IMR-90 (cell line): ENCODE data around the gene SRMS. TPM values are rescaled to one million over a fixed set of nuclear protein-coding genes. Genes with fewer than 3 reads are reported as not detected.

Experiments
- ATAC-seq: fragments of 200-7000 bp; cut with Tn5 transposase; 2 replicates; pipeline ENCODE4 v1.9.1; 2020; ENCODE audit warnings: low read depth, mild to moderate bottlenecking, moderate library complexity
- BruUV-seq: library from RNA; stranded (reverse); fragments of 400-500 nt; replicated peaks from 2 replicates; lab custom pipeline; 2021; lab: Mats Ljungman, UMichigan
- CTCF ChIA-PET: fragments of 300-600 bp; formaldehyde crosslinking; extraction: SDS; loops from one replicate; lab custom pipeline; 2021; ENCODE audit warnings: antibody characterized with exemption; lab: Yijun Ruan, JAX
- POLR2A ChIA-PET: fragments of 300-600 bp; sonication (Branson Sonifier 250); formaldehyde crosslinking; loops from one replicate; lab custom pipeline; 2022; ENCODE audit warnings: antibody characterized with exemption; ENCODE audit not compliant: unreplicated experiment; lab: Charles Lee
- DNase-seq: peaks from one replicate; pipeline ENCODE4 v3.0.0; 2013
- H2AFZ ChIP-seq: replicated peaks from 2 replicates; pipeline ENCODE3; 2013; ENCODE audit warnings: low read length, mild to moderate bottlenecking; ENCODE audit not compliant: poor library complexity
- H2AK5ac ChIP-seq: 2 replicates; pipeline ENCODE4 v1.6.1; 2013; ENCODE audit warnings: low read depth, low read length, inconsistent platforms
- H2AK9ac ChIP-seq: replicated peaks from 2 replicates; pipeline ENCODE3; 2013; ENCODE audit warnings: mild to moderate bottlenecking, low read depth, low read length, moderate library complexity; ENCODE audit not compliant: poor library complexity
- H2BK120ac ChIP-seq: 2 replicates; pipeline ENCODE4 v1.6.1; 2013; ENCODE audit warnings: low read depth, low read length, inconsistent platforms
- H2BK15ac ChIP-seq: 3 replicates; pipeline ENCODE4 v1.6.1; 2013; ENCODE audit warnings: low read depth, low read length, inconsistent platforms
- H2BK20ac ChIP-seq: 2 replicates; pipeline ENCODE4 v1.6.1; 2013; ENCODE audit warnings: low read depth, mild to moderate bottlenecking, inconsistent platforms, low read length, moderate library complexity
- H2BK5ac ChIP-seq: 2 replicates; pipeline ENCODE4 v1.6.1; 2013; ENCODE audit warnings: mild to moderate bottlenecking, low read depth, low read length, inconsistent platforms; ENCODE audit not compliant: poor library complexity, severe bottlenecking
- H3K14ac ChIP-seq: replicated peaks from 2 replicates; pipeline ENCODE4 v1.6.1; 2013; ENCODE audit warnings: low read depth, low read length, inconsistent platforms
- H3K18ac ChIP-seq: 2 replicates; pipeline ENCODE4 v1.6.1; 2013; ENCODE audit warnings: low read depth, low read length, control low read depth
- H3K23ac ChIP-seq: 2 replicates; pipeline ENCODE4 v1.6.1; 2013; ENCODE audit warnings: low read depth, low read length, inconsistent platforms
- H3K27ac ChIP-seq: 2 replicates; pipeline ENCODE4 v1.5.1; 2013; ENCODE audit warnings: mild to moderate bottlenecking, control low read depth, low read length; ENCODE audit not compliant: insufficient read depth
- H3K27me3 ChIP-seq: 2 replicates; pipeline ENCODE4 v1.6.1; 2013; ENCODE audit warnings: low read length; ENCODE audit not compliant: control insufficient read depth, insufficient read depth
- H3K36me3 ChIP-seq: 2 replicates; pipeline ENCODE4 v1.6.1; 2013; ENCODE audit warnings: low read length, mixed read lengths; ENCODE audit not compliant: control insufficient read depth, insufficient read depth
- H3K4ac ChIP-seq: 2 replicates; pipeline ENCODE4 v1.6.1; 2013; ENCODE audit warnings: low read depth, low read length, inconsistent platforms
- H3K4me1 ChIP-seq: 2 replicates; pipeline ENCODE4 v1.6.1; 2013; ENCODE audit warnings: low read length, mixed read lengths; ENCODE audit not compliant: control insufficient read depth, insufficient read depth
- H3K4me2 ChIP-seq: 2 replicates; pipeline ENCODE4 v1.6.1; 2013; ENCODE audit warnings: low read depth, mild to moderate bottlenecking, control low read depth, low read length, moderate library complexity
- H3K4me3 ChIP-seq: 2 replicates; pipeline ENCODE4 v1.5.1; 2013; ENCODE audit warnings: low read depth, mild to moderate bottlenecking, control low read depth, low read length, moderate library complexity; ENCODE audit not compliant: insufficient read depth
- H3K56ac ChIP-seq: 2 replicates; pipeline ENCODE4 v1.6.1; 2013; ENCODE audit warnings: low read length, inconsistent platforms; ENCODE audit not compliant: insufficient read depth; ENCODE audit errors: extremely low read depth
- H3K79me1 ChIP-seq, 2 experiments: 2 replicates each; pipeline ENCODE4 v1.6.1; 2013; ENCODE audit warnings: low read length in 2 of 2, inconsistent platforms in 1 of 2, low read depth in 1 of 2
- H3K9ac ChIP-seq: 2 replicates; pipeline ENCODE4 v1.6.1; 2013; ENCODE audit warnings: low read depth, low read length, control low read depth
- H3K9me1 ChIP-seq: 2 replicates; pipeline ENCODE4 v1.6.1; 2013; ENCODE audit warnings: low read length, inconsistent platforms; ENCODE audit not compliant: insufficient read depth
- H3K9me3 ChIP-seq: 2 replicates; pipeline ENCODE4 v1.6.1; 2013; ENCODE audit warnings: low read length; ENCODE audit not compliant: control insufficient read depth, insufficient read depth
- H4K20me1 ChIP-seq: 2 replicates; pipeline ENCODE4 v1.6.1; 2013; ENCODE audit warnings: low read length, inconsistent platforms; ENCODE audit not compliant: insufficient read depth
- H4K5ac ChIP-seq: 2 replicates; pipeline ENCODE4 v1.6.1; 2013; ENCODE audit warnings: mild to moderate bottlenecking, low read depth, low read length, control low read depth
- H4K8ac ChIP-seq, 2 experiments: 2 replicates each; pipeline ENCODE4 v1.6.1; 2013; ENCODE audit warnings: low read depth in 2 of 2, low read length in 2 of 2, control low read depth in 1 of 2, inconsistent platforms in 1 of 2
- H4K91ac ChIP-seq: 2 replicates; pipeline ENCODE4 v1.6.1; 2013; ENCODE audit warnings: low read depth, low read length, inconsistent platforms; ENCODE audit not compliant: insufficient read depth
- CEBPB ChIP-seq: IDR thresholded peaks from 2 replicates; pipeline ENCODE4 v1.6.1; 2012; ENCODE audit warnings: low read depth, low read length, improper control_type of control experiment
- CHD1 ChIP-seq: IDR thresholded peaks from 2 replicates; pipeline ENCODE4 v1.6.1; 2012; ENCODE audit warnings: low read depth, low read length, improper control_type of control experiment
- FOS ChIP-seq: fragments of 150-350 bp; IDR thresholded peaks from 2 replicates; pipeline ENCODE4 v1.6.1; 2016; ENCODE audit warnings: low read depth, low read length
- MAZ ChIP-seq: IDR thresholded peaks from 2 replicates; pipeline ENCODE4 v1.6.1; 2012; ENCODE audit warnings: low read depth, mild to moderate bottlenecking, low read length, improper control_type of control experiment, moderate library complexity, borderline replicate concordance
- POLR2A ChIP-seq: IDR thresholded peaks from 2 replicates; pipeline ENCODE4 v1.6.1; 2012; ENCODE audit warnings: mild to moderate bottlenecking, low read depth, low read length
- RFX5 ChIP-seq: IDR thresholded peaks from 2 replicates; pipeline ENCODE4 v1.8.0; 2012; ENCODE audit warnings: low read depth, mild to moderate bottlenecking, low read length, moderate library complexity
- SMC3 ChIP-seq: fragments of 150-350 bp; IDR thresholded peaks from 2 replicates; pipeline ENCODE4 v1.6.1; 2016; ENCODE audit warnings: low read depth, mild to moderate bottlenecking, antibody characterized with exemption, low read length, moderate library complexity
- WGBS, 2 experiments: methylation state at CpG; one replicate each; pipeline versions ENCODE4 v1.1.5 to v1.1.7; 2013; ENCODE audit warnings: missing lambda C conversion rate in 2 of 2; ENCODE audit not compliant: insufficient read length in 1 of 2; ENCODE audit errors: extremely low coverage in 2 of 2; 5-methylcytosine and 5-hydroxymethylcytosine counted together
- dilution Hi-C: fragments of 300-500 bp; cut with HindIII; formaldehyde crosslinking; loops from one replicate; pipeline ENCODE4 v1.14.3; 2018; ENCODE audit warnings: low sequenced_read_pairs; ENCODE audit not compliant: unreplicated experiment
- in situ Hi-C: fragments of 300-500 bp; cut with MboI; formaldehyde crosslinking; loops from 3 replicates; pipeline ENCODE4 v1.14.3; 2019; ENCODE audit warnings: low sequenced_read_pairs, inconsistent platforms, mixed read lengths
- intact Hi-C: fragments of 100-400 bp; cut with micrococcal nuclease; formaldehyde crosslinking; loops from 2 replicates; pipeline ENCODE4 v1.10.0; 2022
- polyA plus RNA-seq, 3 experiments: library from polyadenylated mRNA; depleted of rRNA; stranded (reverse); fragments of >200 nt; gene quantifications; 2 replicates each; pipeline ENCODE4 v1.2.3, GENCODE V29; 2012; ENCODE audit warnings: low replicate concordance in 1 of 3
- total RNA-seq: library from RNA; depleted of rRNA; stranded (reverse); fragments of >200 nt; gene quantifications from 2 replicates; pipeline ENCODE4 v1.2.3, GENCODE V29; 2012
- TF ChIP-seq, protein P1 (sequence below): fragments of 150-350 bp; IDR thresholded peaks from 2 replicates; pipeline ENCODE4 v1.6.1; 2016; ENCODE audit warnings: low read depth, mild to moderate bottlenecking, low read length, moderate library complexity, borderline replicate concordance
- TF ChIP-seq, protein P2 (sequence below): fragments of 150-350 bp; IDR thresholded peaks from 2 replicates; pipeline ENCODE4 v1.6.1; 2017; ENCODE audit warnings: mild to moderate bottlenecking, antibody characterized with exemption, low read length, low read depth
- TF ChIP-seq, protein P3 (sequence below): conservative IDR thresholded peaks from 2 replicates; pipeline ENCODE4 v1.5.1; 2012; ENCODE audit warnings: mild to moderate bottlenecking, low read depth, low read length, improper control_type of control experiment

Gene SRMS
- total and polyA plus RNA-seq, 2 of the 4 experiments (the other 2 are of a cell fraction), result not detected

DNA sequence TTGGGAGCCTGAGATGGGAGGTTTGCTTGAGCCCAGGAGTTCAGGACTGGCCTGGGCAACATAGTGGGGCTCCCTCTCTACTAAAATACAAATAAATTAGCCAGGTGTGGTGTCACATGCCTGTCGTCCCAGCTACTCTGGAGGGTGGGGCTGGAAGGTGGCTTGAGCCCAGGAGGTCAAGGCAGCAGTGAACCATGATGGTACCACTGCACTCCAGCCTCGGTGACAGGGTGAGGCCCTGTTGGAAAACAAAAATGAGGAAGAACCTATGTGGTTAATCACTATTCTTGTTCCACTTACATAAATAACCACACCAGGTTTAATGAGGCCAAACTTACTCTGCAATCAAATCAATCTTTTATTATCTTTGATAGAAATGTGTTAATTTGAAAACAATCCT, 21.6 kb downstream of the SRMS start:
- Histone ChIP-seq H3K9me1 (peaks cover 4% of the 10 kb centered on the region; the same call in 1 of the 2 replicates), H3K14ac (no peak overlapping the region), H3K23ac (no peak overlapping the region), H4K20me1 (peaks cover 29% of the 10 kb centered on the region), H3K4me1 (peaks cover 9% of the 10 kb centered on the region), H3K4ac (no peak overlapping the region), H3K56ac (no peak overlapping the region), H3K36me3 (peaks cover 22% of the 10 kb centered on the region), H2BK15ac (no peak overlapping the region), H4K5ac (no peak overlapping the region), H2BK20ac (no peak overlapping the region), H2BK5ac (no peak overlapping the region), H2AK5ac (no peak overlapping the region), H3K79me1 (peaks cover 15 to 29% of the 10 kb centered on the region in 2 experiments), H3K27ac (no peak overlapping the region), H3K4me2 (no peak overlapping the region), H3K18ac (no peak overlapping the region), H3K27me3 (no peaks in the 10 kb centered on the region), H3K4me3 (no peak overlapping the region), H2AK9ac (no peak overlapping the region), H4K8ac (no peak overlapping the region), H3K9me3 (no peaks in the 10 kb centered on the region), H2BK120ac (no peak overlapping the region), H3K9ac (no peak overlapping the region), H4K91ac (no peak overlapping the region), H2AFZ (no peak overlapping the region)
- dilution Hi-C loops (no loop called here), intact Hi-C loops (no loop called here), in situ Hi-C loops (no loop called here)
- DNase-seq (no peak), ATAC-seq (no peak)
- CTCF ChIA-PET, result no interaction called here
- POLR2A ChIA-PET, result no interaction called here
- no peak for TF ChIP-seq FOS
- TF ChIP-seq CHD1, result no peak
- no peak for TF ChIP-seq CEBPB
- TF ChIP-seq, protein P1, sequence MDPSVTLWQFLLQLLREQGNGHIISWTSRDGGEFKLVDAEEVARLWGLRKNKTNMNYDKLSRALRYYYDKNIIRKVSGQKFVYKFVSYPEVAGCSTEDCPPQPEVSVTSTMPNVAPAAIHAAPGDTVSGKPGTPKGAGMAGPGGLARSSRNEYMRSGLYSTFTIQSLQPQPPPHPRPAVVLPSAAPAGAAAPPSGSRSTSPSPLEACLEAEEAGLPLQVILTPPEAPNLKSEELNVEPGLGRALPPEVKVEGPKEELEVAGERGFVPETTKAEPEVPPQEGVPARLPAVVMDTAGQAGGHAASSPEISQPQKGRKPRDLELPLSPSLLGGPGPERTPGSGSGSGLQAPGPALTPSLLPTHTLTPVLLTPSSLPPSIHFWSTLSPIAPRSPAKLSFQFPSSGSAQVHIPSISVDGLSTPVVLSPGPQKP, result no peak
- TF ChIP-seq, protein P2, sequence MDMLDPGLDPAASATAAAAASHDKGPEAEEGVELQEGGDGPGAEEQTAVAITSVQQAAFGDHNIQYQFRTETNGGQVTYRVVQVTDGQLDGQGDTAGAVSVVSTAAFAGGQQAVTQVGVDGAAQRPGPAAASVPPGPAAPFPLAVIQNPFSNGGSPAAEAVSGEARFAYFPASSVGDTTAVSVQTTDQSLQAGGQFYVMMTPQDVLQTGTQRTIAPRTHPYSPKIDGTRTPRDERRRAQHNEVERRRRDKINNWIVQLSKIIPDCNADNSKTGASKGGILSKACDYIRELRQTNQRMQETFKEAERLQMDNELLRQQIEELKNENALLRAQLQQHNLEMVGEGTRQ, result no peak
- TF ChIP-seq, protein P3, sequence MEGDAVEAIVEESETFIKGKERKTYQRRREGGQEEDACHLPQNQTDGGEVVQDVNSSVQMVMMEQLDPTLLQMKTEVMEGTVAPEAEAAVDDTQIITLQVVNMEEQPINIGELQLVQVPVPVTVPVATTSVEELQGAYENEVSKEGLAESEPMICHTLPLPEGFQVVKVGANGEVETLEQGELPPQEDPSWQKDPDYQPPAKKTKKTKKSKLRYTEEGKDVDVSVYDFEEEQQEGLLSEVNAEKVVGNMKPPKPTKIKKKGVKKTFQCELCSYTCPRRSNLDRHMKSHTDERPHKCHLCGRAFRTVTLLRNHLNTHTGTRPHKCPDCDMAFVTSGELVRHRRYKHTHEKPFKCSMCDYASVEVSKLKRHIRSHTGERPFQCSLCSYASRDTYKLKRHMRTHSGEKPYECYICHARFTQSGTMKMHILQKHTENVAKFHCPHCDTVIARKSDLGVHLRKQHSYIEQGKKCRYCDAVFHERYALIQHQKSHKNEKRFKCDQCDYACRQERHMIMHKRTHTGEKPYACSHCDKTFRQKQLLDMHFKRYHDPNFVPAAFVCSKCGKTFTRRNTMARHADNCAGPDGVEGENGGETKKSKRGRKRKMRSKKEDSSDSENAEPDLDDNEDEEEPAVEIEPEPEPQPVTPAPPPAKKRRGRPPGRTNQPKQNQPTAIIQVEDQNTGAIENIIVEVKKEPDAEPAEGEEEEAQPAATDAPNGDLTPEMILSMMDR, result no peak
- no peak for TF ChIP-seq SMC3
- no peak for TF ChIP-seq RFX5
- TF ChIP-seq MAZ, result no peak
- TF ChIP-seq POLR2A, result no peak
- no TSS peak for BruUV-seq
- no CpG with 5 or more reads among the region's 2 CpGs for WGBS, 2 experiments
